Upper lobe of left lung (tissue), 4 donors: ENCODE measurements around the gene RFX2.

Experiments
- EP300 ChIP-seq, 4 donors: sonication (generic); formaldehyde crosslinking; IDR thresholded peaks; one replicate each; pipeline ENCODE4 v1.5.1; 2017; ENCODE audit warnings: antibody characterized with exemption in 4 of 4, control low read depth in 2 of 4
- POLR2A ChIP-seq, 4 donors: fragments of 450-650 bp; IDR thresholded peaks; one replicate each; pipeline ENCODE4 v1.5.1; 2016 to 2017; ENCODE audit warnings: antibody characterized with exemption in 4 of 4, mild to moderate bottlenecking in 2 of 4
- POLR2AphosphoS5 ChIP-seq, 2 donors: sonication (generic); formaldehyde crosslinking; IDR thresholded peaks; one replicate each; pipeline ENCODE4 v1.5.1; 2017; ENCODE audit warnings: antibody characterized with exemption in 2 of 2
- TF ChIP-seq, protein P1 (sequence below), 6 experiments: fragments of 450-650 bp in 4 of 6; fragments of 200-600 bp in 2 of 6; sonication (generic) in 2 of 6; IDR thresholded peaks; one replicate each; pipeline ENCODE4 v1.5.1; 2016 to 2019; ENCODE audit warnings: antibody characterized with exemption in 6 of 6

DNA sequence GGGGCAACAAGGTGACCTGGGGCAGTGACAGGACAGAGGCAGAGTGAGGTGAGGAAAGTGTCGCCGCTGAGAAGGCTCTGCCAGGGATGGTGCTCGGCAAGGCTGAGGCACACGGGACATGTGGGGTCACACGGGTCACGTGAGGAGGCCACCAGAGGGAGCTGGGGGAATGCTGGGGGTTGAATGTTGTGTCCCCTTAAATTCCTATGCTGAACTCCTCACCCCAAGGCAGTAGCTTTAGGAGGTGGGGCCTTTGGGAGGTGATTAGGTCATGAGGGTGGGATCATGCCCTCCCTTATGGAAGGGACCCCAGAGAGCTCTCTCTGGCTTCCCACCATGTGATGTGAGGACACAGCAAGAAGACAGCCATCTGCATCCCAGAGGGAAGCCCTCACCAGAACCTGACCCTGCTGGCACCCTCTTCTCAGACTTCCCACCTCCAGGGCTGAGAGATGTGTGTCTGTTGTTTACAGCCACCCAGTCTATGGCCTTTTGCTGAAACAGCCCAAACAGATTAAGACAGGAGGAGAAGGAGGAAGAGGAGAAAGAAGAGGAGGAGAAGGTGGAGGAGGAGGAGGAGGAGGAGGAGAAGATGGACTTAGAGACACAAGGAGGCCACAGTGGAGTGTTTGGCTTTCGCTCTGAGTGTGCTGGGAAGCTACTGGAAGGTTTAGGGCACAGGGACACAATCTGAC is 35.4 kb downstream of the RFX2 start:
- TF ChIP-seq POLR2AphosphoS5 (IDR thresholded peaks at IDR 0.05) (no peak), POLR2A (IDR thresholded peaks at IDR 0.05) (no peak), EP300 (IDR thresholded peaks at IDR 0.05) (no peak)
- TF ChIP-seq, protein P1, sequence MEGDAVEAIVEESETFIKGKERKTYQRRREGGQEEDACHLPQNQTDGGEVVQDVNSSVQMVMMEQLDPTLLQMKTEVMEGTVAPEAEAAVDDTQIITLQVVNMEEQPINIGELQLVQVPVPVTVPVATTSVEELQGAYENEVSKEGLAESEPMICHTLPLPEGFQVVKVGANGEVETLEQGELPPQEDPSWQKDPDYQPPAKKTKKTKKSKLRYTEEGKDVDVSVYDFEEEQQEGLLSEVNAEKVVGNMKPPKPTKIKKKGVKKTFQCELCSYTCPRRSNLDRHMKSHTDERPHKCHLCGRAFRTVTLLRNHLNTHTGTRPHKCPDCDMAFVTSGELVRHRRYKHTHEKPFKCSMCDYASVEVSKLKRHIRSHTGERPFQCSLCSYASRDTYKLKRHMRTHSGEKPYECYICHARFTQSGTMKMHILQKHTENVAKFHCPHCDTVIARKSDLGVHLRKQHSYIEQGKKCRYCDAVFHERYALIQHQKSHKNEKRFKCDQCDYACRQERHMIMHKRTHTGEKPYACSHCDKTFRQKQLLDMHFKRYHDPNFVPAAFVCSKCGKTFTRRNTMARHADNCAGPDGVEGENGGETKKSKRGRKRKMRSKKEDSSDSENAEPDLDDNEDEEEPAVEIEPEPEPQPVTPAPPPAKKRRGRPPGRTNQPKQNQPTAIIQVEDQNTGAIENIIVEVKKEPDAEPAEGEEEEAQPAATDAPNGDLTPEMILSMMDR (IDR thresholded peaks at IDR 0.05), result no peak
